ENCODE data around the gene TSEN54. TPM values are rescaled to one million over a fixed set of nuclear protein-coding genes. Genes with fewer than 3 reads are reported as not detected.

The TSEN54 gene
- total RNA-seq, 1 experiment from 2014 or later: 42.6 TPM

GRCh38 chr17:75502072-75502720 lies 14.1 kb upstream of the TSEN54 start:
- TF ChIP-seq CTCF (conservative IDR thresholded peaks at IDR 0.05) (no peak), EZH2 (IDR thresholded peaks at IDR 0.05; ENCODE audit: low read depth) (no peak)
- H3K27me3 ChIP-seq (ENCODE audit: insufficient read depth, low read depth): no peaks in the 10 kb centered on the region
- POLR2A ChIA-PET (ENCODE audit: unreplicated experiment): no interaction called here
- H3K9me3 ChIP-seq (ENCODE audit: insufficient read depth, low read depth): no peaks in the 10 kb centered on the region
- CTCF ChIA-PET: interaction anchor here (0.6 kb wide), 1 partner anchor 244 kb away, joined by 4 read pairs; no protein-coding TSS in a partner anchor
- H3K4me3 ChIP-seq: no peak overlapping the region
- intact Hi-C loops (cut with micrococcal nuclease; ENCODE audit: unreplicated experiment): no loop called here
- H3K9me2 ChIP-seq (ENCODE audit: insufficient read depth): no peaks in the 10 kb centered on the region
- no peak for DNase-seq
- H4K20me1 ChIP-seq (ENCODE audit: insufficient read depth): 0 out of 2 replicates have a peak, but pooled peaks cover 3% of the 10 kb centered on the region
- no peak overlapping the region for H2AFZ ChIP-seq
- no peaks in the 10 kb centered on the region for H3K36me3 ChIP-seq (ENCODE audit: low read depth)
- H3F3A ChIP-seq (ENCODE audit: insufficient read depth, low read depth): no peaks in the 10 kb centered on the region; the same call in 1 of the 2 replicates
- H3K27ac ChIP-seq: no peak overlapping the region
- no peak overlapping the region for H3K4me2 ChIP-seq
- no peaks in the 10 kb centered on the region for H3K79me2 ChIP-seq (ENCODE audit: low read depth)
- no peaks in the 10 kb centered on the region for H3K4me1 ChIP-seq (replicated peaks; ENCODE audit: insufficient read depth)
- BruUV-seq (replicated peaks): no TSS peak

GRCh38 chr17:75502721-75503329 lies 13.5 kb upstream of the TSEN54 start:
- Histone ChIP-seq H3K27ac (no peak overlapping the region), H2AFZ (no peak overlapping the region), H3K79me2 (ENCODE audit: low read depth) (no peaks in the 10 kb centered on the region), H3K9me2 (ENCODE audit: insufficient read depth) (no peaks in the 10 kb centered on the region), H3K4me1 (replicated peaks; ENCODE audit: insufficient read depth) (no peaks in the 10 kb centered on the region), H3K4me2 (no peak overlapping the region), H4K20me1 (ENCODE audit: insufficient read depth) (0 out of 2 replicates have a peak, but pooled peaks cover 3% of the 10 kb centered on the region), H3K27me3 (ENCODE audit: insufficient read depth, low read depth) (no peaks in the 10 kb centered on the region), H3K4me3 (no peak overlapping the region), H3K36me3 (ENCODE audit: low read depth) (no peaks in the 10 kb centered on the region), H3F3A (ENCODE audit: insufficient read depth, low read depth) (no peaks in the 10 kb centered on the region; the same call in 1 of the 2 replicates), H3K9me3 (ENCODE audit: insufficient read depth, low read depth) (no peaks in the 10 kb centered on the region)
- no peak for TF ChIP-seq CTCF (conservative IDR thresholded peaks at IDR 0.05)
- BruUV-seq (replicated peaks): no TSS peak
- intact Hi-C loops (cut with micrococcal nuclease; ENCODE audit: unreplicated experiment): no loop called here
- ChIA-PET CTCF (interaction anchor here (0.6 kb wide), 1 partner anchor 244 kb away, joined by 4 read pairs; no protein-coding TSS in a partner anchor), POLR2A (ENCODE audit: unreplicated experiment) (interaction anchor here (0.6 kb wide), 2 partner anchors 47 to 156 kb away, joined by 3 to 5 read pairs; no protein-coding TSS in a partner anchor)
- no peak for DNase-seq

- H3K4me1 ChIP-seq (replicated peaks; ENCODE audit: insufficient read depth): no peaks in the 10 kb centered on the region
- no peaks in the 10 kb centered on the region; the same call in 1 of the 2 replicates for H3F3A ChIP-seq (ENCODE audit: insufficient read depth, low read depth)
- H3K27me3 ChIP-seq (ENCODE audit: insufficient read depth, low read depth): no peaks in the 10 kb centered on the region
- H3K27ac ChIP-seq: no peak overlapping the region
- no peaks in the 10 kb centered on the region for H3K9me2 ChIP-seq (ENCODE audit: insufficient read depth)
- BruUV-seq (replicated peaks): no TSS peak
- H2AFZ ChIP-seq: no peak overlapping the region
- no peak overlapping the region for H3K4me3 ChIP-seq
- no peak for DNase-seq
- no peak overlapping the region for H3K4me2 ChIP-seq
- no peaks in the 10 kb centered on the region for H3K36me3 ChIP-seq (ENCODE audit: low read depth)
- POLR2A ChIA-PET (ENCODE audit: unreplicated experiment): interaction anchor here (0.6 kb wide), 3 partner anchors 46 to 208 kb away, joined by 3 to 5 read pairs (median 3); no protein-coding TSS in a partner anchor
- CTCF ChIA-PET: interaction anchor here (0.6 kb wide), 1 partner anchor 97 kb away, joined by 5 read pairs; no protein-coding TSS in a partner anchor
- no peaks in the 10 kb centered on the region for H3K9me3 ChIP-seq (ENCODE audit: insufficient read depth, low read depth)
- H4K20me1 ChIP-seq (ENCODE audit: insufficient read depth): 0 out of 2 replicates have a peak, but pooled peaks cover 3% of the 10 kb centered on the region
- TF ChIP-seq CTCF (conservative IDR thresholded peaks at IDR 0.05) (no peak), EZH2 (IDR thresholded peaks at IDR 0.05; ENCODE audit: low read depth) (no peak)
- H3K79me2 ChIP-seq (ENCODE audit: low read depth): no peaks in the 10 kb centered on the region
- intact Hi-C loops (cut with micrococcal nuclease; ENCODE audit: unreplicated experiment): no loop called here
Observed at GRCh38 chr17:75503337-75503950, 12.9 kb upstream of the TSEN54 start.

All from PC-9 (cell line).